SK-N-SH (cell line): ENCODE measurements around the gene LCN15.
"Not testable (repeated sequence)": the region's sequence is repeated elsewhere in the genome, so short reads cannot be mapped to it uniquely, and the experiment has no call there.

ENCODE experiments used
- CHD2 ChIP-seq: fragments of 150-350 bp; IDR thresholded peaks from 2 replicates; pipeline ENCODE4 v1.6.1; 2018; ENCODE audit warnings: low read length; ENCODE audit not compliant: partially characterized antibody
- EP300 ChIP-seq, 2 experiments: IDR thresholded peaks; 2 replicates each; pipeline versions ENCODE4 v1.4.0 to v1.6.1; 2012; ENCODE audit warnings: borderline replicate concordance in 1 of 2, low read depth in 1 of 2, low read length in 1 of 2
- FOSL2 ChIP-seq: IDR thresholded peaks from 2 replicates; pipeline ENCODE4 v1.4.0; 2012; ENCODE audit warnings: low read depth, mild to moderate bottlenecking, moderate library complexity, borderline replicate concordance
- JUND ChIP-seq: IDR thresholded peaks from 2 replicates; pipeline ENCODE4 v1.4.0; 2012
- POLR2AphosphoS5 ChIP-seq: IDR thresholded peaks from 2 replicates; pipeline ENCODE4 v1.6.1; 2012; ENCODE audit warnings: low read depth, low read length
- RAD21 ChIP-seq: IDR thresholded peaks from 2 replicates; pipeline ENCODE4 v1.6.1; 2012; ENCODE audit warnings: mild to moderate bottlenecking, low read length
- SMC3 ChIP-seq: IDR thresholded peaks from 2 replicates; pipeline ENCODE4 v1.6.1; 2012; ENCODE audit warnings: low read depth, low read length, improper control_type of control experiment
- TAF1 ChIP-seq: IDR thresholded peaks from 2 replicates; pipeline ENCODE4 v1.6.1; 2012; ENCODE audit warnings: low read depth, mild to moderate bottlenecking, low read length, moderate library complexity, borderline replicate concordance
- TF ChIP-seq, protein P1 (sequence below): fragments of 200-600 bp; sonication (generic); IDR thresholded peaks from 2 replicates; pipeline ENCODE4 v1.6.1; 2017; ENCODE audit warnings: antibody characterized with exemption, mild to moderate bottlenecking, moderate library complexity
- TF ChIP-seq, protein P2 (sequence below): IDR thresholded peaks from 2 replicates; pipeline ENCODE4 v1.4.0; 2012; ENCODE audit warnings: low read depth
- TF ChIP-seq, protein P3 (sequence below): IDR thresholded peaks from 2 replicates; pipeline ENCODE4 v1.6.1; 2012; ENCODE audit warnings: mild to moderate bottlenecking, low read depth, low read length, moderate library complexity
- TF ChIP-seq, protein P4 (sequence below): fragments of 150-350 bp; IDR thresholded peaks from 2 replicates; pipeline ENCODE4 v1.6.1; 2017; ENCODE audit warnings: antibody characterized with exemption, low read length, low read depth, borderline replicate concordance

DNA sequence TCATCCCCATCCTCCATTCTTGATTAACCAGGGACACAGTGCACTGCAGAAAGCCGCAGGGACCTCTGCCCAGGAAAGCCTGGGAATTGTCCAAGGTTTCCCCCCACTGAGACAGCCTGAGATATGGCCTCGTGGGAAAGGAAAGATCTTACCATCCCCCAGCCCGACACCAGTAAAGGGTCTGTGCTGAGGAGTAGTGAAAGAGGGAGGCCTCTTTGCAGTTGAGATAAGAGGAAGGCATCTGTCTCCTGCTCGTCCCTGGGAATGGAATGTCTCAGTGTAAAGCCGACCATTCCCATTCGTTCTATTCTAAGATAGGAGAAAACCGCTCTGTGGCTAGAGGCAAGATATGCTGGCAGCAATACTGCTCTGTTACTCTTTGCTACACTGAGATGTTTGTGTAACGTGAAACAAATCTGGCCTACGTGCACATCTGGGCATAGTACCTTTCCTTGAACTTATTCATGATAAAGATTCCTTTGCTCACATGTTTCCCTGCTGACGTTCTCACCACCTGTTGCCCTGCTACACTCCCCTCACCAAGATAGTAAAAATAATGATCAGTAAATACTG lies 32.5 kb upstream of the LCN15 start:
- TF ChIP-seq RAD21; EP300 (IDR thresholded peaks at IDR 0.05; ENCODE audit: borderline replicate concordance in 1 of 2, low read depth in 1 of 2, low read length in 1 of 2); TAF1; POLR2AphosphoS5; JUND; FOSL2; CHD2; SMC3: not testable (repeated sequence)
- TF ChIP-seq, protein P1, sequence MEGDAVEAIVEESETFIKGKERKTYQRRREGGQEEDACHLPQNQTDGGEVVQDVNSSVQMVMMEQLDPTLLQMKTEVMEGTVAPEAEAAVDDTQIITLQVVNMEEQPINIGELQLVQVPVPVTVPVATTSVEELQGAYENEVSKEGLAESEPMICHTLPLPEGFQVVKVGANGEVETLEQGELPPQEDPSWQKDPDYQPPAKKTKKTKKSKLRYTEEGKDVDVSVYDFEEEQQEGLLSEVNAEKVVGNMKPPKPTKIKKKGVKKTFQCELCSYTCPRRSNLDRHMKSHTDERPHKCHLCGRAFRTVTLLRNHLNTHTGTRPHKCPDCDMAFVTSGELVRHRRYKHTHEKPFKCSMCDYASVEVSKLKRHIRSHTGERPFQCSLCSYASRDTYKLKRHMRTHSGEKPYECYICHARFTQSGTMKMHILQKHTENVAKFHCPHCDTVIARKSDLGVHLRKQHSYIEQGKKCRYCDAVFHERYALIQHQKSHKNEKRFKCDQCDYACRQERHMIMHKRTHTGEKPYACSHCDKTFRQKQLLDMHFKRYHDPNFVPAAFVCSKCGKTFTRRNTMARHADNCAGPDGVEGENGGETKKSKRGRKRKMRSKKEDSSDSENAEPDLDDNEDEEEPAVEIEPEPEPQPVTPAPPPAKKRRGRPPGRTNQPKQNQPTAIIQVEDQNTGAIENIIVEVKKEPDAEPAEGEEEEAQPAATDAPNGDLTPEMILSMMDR, result not testable (repeated sequence)
- TF ChIP-seq, protein P2, sequence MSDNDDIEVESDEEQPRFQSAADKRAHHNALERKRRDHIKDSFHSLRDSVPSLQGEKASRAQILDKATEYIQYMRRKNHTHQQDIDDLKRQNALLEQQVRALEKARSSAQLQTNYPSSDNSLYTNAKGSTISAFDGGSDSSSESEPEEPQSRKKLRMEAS, result not testable (repeated sequence)
- TF ChIP-seq, protein P3, sequence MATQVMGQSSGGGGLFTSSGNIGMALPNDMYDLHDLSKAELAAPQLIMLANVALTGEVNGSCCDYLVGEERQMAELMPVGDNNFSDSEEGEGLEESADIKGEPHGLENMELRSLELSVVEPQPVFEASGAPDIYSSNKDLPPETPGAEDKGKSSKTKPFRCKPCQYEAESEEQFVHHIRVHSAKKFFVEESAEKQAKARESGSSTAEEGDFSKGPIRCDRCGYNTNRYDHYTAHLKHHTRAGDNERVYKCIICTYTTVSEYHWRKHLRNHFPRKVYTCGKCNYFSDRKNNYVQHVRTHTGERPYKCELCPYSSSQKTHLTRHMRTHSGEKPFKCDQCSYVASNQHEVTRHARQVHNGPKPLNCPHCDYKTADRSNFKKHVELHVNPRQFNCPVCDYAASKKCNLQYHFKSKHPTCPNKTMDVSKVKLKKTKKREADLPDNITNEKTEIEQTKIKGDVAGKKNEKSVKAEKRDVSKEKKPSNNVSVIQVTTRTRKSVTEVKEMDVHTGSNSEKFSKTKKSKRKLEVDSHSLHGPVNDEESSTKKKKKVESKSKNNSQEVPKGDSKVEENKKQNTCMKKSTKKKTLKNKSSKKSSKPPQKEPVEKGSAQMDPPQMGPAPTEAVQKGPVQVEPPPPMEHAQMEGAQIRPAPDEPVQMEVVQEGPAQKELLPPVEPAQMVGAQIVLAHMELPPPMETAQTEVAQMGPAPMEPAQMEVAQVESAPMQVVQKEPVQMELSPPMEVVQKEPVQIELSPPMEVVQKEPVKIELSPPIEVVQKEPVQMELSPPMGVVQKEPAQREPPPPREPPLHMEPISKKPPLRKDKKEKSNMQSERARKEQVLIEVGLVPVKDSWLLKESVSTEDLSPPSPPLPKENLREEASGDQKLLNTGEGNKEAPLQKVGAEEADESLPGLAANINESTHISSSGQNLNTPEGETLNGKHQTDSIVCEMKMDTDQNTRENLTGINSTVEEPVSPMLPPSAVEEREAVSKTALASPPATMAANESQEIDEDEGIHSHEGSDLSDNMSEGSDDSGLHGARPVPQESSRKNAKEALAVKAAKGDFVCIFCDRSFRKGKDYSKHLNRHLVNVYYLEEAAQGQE, result not testable (repeated sequence)
- TF ChIP-seq, protein P4, sequence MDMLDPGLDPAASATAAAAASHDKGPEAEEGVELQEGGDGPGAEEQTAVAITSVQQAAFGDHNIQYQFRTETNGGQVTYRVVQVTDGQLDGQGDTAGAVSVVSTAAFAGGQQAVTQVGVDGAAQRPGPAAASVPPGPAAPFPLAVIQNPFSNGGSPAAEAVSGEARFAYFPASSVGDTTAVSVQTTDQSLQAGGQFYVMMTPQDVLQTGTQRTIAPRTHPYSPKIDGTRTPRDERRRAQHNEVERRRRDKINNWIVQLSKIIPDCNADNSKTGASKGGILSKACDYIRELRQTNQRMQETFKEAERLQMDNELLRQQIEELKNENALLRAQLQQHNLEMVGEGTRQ, result not testable (repeated sequence)
